ENCODE measurements around the gene VEGFB.
A peak's percentile ranks its signal among the peaks of the same experiment; 100 is the strongest.

Gene VEGFB

DNA sequence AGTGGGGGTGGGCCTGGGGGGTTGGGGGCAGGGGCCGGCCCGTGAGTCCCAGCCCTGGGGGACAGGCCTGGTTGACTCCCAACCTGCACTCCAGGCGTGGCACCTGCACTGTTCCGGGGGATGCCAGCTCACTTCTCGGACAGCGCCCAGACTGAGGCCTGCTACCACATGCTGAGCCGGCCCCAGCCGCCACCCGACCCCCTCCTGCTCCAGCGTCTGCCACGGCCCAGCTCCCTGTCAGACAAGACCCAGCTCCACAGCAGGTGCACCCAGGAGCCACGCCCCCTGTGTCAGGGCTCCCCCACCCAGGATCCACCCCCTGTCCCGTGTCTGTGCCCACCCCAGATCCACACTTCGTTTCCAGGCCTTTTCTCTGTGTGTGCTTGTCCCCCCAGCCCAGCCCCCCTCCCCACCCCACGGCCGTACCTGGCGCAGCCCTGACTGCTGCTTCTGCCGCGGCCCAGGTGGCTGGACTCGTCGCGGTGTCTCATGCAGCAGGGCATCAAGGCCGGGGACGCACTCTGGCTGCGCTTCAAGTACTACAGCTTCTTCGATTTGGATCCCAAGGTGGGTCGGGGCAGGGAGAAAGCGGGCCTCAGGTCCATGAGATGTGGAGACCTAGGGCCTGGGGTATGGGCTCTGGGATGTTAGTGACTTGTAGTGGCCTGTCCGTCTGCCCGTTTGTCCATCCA is 23.1 kb upstream of the VEGFB start:
- FAIRE-seq, result no peak

DNA sequence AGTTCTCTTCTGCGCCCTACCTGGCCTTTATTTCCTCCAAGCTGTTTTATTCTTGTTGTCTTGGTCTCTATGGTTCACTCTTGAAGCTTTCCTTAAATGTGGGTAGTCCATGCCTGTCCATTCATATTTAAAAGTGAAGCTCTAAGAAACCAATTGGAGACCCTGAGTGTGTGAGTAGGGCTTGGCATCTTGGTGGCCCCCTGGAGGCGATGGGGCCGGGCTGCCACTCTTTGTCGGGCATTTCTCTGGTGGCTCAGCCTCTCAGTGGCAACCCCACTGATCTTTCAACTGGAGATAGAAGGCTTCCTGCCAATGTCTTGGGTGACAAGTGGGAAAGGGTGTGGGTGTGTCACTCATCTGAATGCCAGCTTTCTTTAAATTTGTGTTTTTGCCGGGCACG is 17.5 kb upstream of the VEGFB start:
- FAIRE-seq, result no peak

DNA sequence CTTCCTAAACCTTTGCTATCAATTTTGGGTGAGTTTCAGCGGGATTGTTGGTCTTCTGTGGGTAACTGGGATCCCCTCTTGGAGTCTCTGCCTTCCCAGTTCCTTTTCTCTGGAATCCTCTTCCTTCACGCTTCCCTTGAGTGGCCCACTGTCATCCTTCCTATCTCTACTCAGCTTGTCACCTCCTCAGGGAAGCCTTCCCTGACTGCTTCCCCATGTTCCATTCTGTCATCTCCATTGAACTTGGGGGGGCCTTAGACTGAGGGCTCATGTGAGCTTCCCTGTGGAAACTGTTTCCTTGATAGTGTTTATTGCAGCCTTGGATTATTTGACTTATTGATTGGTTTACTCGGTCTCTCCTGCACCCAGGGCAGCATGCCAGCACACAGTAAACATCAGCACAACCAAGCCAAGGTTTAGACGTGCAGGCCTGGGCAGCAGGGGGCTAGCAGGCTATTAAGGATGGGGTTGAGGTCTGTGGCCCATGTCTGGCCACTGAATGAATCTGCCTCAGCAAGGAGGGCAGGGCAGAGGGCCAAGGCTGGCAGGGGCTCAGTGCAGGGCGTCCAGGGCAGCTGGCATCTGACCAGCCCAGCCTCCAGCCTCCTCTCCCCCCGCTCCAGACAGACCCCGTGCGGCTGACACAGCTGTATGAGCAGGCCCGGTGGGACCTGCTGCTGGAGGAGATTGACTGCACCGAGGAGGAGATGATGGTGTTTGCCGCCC is 15.6 kb upstream of the VEGFB start:
- FAIRE-seq, result no peak

DNA sequence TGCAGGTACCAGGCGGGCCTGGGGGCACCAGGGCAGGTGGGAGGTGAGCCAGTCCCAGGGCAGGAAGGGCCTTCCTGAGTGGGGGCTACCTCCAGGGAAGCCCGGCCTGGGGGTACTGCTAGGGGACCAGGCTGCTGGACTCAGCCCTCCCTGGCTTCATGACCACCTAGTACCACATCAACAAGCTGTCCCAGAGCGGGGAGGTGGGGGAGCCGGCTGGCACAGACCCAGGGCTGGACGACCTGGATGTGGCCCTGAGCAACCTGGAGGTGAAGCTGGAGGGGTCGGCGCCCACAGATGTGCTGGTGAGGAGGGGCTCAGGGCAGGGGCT is 15.1 kb upstream of the VEGFB start:
- no peak for FAIRE-seq

DNA sequence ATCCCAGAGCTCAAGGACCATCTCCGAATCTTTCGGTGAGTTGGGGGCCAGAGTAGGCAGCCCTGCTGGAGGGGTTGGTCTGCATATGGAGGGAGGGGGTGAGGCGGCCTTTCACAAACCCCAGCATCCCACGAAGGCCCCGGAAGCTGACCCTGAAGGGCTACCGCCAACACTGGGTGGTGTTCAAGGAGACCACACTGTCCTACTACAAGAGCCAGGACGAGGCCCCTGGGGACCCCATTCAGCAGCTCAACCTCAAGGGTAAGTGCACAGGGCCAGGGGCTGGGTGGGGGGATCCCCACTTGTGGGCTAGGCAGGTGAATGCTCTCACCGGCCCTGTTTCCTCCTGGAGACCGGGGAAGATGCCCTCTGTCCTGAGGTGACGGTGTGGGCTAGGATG is 14.6 kb upstream of the VEGFB start:
- FAIRE-seq, result no peak

DNA sequence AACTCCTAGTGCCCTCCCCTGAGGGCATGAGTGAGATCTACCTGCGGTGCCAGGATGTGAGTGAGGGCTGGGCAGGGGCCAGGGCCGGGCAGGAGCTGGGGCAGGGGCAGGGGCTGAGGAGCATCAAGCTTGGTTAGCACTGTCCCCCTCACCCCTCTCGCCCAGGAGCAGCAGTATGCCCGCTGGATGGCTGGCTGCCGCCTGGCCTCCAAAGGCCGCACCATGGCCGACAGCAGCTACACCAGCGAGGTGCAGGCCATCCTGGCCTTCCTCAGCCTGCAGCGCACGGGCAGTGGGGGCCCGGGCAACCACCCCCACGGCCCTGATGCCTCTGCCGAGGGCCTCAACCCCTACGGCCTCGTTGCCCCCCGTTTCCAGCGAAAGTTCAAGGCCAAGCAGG is 14.1 kb upstream of the VEGFB start:
- no peak for FAIRE-seq

DNA sequence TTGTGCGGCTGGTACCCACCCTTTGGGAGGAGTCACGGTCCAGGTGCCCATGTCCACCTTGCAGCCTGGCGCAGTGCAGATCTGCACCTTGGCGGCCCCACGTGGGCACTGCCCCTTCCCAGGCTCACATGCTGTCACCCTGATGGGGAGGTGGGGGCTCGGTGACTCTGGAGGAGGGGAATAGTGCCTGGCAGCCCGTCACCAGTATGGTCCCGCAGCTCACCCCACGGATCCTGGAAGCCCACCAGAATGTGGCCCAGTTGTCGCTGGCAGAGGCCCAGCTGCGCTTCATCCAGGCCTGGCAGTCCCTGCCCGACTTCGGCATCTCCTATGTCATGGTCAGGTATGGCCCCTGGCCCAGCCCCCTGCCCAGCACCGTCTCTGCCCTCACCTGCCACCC is 13.6 kb upstream of the VEGFB start:
- no peak for FAIRE-seq

DNA sequence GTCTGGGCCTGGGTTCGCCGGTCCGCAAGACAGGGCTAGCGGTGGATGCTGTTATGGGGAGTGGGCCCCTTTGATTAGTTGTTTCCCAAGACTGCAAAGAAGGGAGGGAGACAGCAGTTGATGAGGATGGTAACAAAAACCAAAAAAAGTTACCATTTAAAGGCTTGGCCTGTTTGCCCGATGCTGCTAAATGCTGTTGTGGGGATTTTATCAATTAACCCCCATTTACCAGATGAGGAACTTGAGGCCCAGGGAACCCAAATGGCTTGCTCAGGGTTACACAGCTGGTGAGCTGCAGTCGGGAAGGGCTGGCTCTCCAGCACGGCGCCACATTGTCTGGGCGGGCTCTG is 11.8 kb upstream of the VEGFB start:
- FAIRE-seq, result no peak

DNA sequence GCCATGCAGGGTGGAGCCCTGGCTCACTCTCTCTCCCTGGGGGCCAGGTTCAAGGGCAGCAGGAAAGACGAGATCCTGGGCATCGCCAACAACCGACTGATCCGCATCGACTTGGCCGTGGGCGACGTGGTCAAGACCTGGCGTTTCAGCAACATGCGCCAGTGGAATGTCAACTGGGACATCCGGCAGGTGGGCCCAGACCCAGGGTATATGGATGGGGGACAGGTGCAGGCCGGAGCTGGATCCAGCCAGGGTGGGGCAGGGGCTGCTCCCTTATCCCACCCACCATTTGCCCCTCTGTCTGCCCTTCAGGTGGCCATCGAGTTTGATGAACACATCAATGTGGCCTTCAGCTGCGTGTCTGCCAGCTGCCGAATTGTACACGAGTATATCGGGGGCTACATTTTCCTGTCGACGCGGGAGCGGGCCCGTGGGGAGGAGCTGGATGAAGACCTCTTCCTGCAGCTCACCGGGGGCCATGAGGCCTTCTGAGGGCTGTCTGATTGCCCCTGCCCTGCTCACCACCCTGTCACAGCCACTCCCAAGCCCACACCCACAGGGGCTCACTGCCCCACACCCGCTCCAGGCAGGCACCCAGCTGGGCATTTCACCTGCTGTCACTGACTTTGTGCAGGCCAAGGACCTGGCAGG is 11.3 kb upstream of the VEGFB start:
- no peak for FAIRE-seq

DNA sequence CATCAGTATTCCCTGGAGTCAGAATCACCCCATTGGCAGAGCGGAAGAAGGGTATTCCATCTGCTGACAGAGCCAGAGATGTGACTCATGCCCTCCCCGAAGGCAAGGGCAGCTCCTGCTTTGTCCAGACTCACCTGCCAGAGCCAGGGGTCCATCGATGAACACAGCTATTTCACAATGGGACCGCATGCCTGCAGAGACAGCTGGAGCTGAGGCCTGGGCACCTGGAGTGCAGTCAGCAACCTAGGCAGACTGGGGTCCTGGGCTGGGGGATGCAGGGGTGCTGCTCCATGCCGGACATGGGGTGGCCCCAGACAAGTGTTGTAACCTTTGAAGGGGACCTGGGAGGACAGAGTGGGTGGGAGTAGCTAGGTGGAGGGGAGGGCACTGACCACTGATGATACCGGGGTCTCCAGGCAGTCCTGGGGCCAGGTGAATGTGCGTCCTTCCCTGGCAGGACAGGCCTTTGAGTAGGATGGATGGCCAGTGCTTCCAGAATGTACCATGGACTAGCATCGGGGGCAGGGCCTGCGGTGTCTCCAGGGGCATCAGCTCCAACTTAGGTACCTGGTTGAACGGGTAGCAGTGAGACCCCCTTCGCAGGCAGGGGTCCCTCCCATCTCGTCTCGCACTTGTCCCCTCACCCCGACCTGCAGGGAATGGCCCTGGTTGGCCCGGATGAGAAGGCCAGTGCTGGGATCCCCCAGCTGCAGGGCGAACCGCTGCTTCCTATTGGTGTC is 10.1 kb upstream of the VEGFB start:
- FAIRE-seq, result no peak

DNA sequence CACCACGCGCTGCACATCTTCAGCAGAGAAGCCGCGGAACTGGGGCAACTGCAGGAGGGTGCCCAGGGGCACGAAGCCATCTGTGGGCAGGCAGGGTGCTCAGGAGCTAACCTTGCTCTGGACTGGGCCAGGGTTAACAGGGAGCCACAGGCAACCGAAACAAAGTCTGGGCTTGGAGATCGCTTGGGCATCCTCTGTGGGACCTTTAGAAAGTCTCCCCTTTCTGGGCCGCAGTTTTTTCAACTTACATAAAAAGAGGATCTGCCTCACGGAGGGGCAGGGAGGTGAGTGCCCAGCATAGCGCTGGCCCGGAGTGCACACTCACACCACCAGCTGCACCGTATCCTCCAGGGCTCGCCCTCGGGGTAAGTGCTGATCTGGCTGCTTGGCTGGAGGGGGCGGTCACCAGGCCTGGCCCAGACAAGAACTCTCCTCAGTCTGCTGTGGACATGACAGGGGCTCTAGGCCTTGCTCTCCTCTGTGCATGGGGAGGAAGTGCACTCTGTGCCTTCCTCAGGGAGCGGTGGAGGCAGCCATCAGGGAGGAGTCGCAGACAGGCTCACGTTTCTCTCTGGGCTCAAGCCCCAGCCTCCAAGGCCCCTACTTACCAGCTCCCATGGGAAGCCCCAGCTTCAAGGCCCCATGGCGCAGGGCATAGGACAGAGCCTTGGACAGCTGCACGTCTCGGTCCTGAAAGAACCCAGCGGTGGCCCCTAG is 9.3 kb upstream of the VEGFB start:
- FAIRE-seq, result no peak

DNA sequence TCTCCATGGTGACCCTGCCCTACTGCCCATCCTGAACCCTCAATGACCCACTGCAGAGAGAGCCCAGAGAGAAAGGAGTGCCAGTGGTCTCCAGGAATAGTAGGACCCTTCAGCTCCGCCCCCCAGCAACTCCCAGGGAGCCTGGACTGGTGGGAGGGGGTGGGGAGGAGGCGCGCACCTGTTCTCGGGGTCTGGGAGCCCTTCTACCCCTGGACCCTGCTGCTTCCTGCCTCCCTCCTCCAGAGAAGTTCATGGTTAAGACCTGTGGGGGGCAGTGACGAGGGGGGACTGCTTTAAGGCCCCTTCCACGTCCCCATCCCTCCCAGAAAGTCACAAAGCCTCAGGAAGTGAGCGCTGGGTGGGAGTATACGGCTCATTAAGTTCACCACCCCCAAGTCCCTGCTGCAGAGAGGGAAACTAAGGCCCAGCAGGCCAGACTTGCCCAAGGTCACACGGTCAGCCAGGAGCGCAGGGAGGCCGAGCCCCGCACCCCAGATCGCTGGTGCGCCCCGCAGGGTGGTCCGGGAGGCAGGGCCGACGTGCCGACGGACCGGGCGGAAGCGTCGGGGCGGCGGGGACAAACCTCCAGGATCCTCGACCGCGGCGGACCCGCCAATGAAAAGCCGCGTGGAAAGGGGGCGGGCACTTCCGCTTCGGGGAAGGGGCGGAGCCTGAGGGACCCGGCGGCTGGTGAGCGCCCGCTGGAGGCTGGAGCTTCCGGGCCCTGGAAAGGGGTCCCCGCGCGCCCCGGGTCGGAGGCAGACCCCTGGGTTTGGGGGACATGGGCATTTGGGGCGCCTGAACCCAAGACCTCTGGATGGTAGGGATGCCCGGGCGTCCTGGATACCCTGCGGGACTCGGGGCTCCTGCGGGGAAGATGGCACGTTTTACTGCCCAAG is 8.5 kb upstream of the VEGFB start, which contains the start of the genes NUDT22 and TRPT1:
NUDT22 (plus strand) TSS at position 667 of the 899 bp plus-strand sequence. CDS start 379 bp downstream, outside the sequence.
TRPT1 (minus strand) TSS at position 579 of the 899 bp plus-strand sequence; CDS start at position 253, 326 bp downstream.
- no peak for FAIRE-seq

DNA sequence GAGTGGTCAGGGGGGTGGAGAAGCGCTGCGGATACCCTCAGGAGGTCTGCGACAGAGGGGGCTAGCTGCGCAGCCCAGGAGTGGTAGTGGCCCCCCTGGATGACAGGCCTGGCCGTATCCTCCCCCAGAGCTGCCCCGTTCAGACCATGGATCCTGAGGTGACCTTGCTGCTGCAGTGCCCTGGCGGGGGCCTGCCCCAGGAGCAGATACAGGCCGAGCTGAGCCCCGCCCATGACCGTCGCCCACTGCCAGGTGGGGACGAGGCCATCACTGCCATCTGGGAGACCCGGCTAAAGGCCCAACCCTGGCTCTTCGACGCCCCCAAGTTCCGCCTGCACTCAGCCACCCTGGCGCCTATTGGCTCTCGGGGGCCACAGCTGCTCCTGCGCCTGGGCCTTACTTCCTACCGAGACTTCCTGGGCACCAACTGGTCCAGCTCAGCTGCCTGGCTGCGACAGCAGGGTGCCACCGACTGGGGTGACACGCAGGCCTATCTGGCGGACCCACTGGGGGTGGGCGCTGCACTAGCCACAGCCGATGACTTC is 7.8 kb upstream of the VEGFB start:
- no peak for FAIRE-seq

DNA sequence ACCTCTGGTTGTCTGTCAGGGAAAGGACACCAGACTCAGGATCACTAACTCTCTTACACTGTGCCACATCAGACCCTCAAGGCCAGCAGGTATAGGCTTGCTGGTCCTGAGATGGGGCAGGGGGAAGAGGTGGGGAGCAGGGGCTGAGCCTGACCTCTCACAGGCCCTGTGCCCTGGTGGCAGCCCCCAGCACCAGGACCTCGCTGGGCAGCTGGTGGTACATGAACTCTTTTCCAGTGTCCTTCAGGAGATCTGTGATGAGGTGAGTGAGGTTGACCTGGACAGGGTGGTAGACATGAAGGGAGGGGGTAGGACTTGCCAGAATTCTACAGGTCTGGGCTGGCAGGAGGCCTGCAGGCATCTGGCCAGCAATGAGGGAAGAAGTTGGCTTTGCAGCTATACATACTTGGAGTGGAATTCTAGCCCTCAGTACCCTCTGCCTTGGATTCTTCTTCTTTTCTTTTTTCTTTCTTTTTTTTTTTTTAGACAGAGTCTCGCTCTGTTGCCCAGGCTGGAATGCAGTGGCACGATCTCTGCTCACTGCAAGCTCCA is 6.9 kb upstream of the VEGFB start:
- FAIRE-seq, result no peak

DNA sequence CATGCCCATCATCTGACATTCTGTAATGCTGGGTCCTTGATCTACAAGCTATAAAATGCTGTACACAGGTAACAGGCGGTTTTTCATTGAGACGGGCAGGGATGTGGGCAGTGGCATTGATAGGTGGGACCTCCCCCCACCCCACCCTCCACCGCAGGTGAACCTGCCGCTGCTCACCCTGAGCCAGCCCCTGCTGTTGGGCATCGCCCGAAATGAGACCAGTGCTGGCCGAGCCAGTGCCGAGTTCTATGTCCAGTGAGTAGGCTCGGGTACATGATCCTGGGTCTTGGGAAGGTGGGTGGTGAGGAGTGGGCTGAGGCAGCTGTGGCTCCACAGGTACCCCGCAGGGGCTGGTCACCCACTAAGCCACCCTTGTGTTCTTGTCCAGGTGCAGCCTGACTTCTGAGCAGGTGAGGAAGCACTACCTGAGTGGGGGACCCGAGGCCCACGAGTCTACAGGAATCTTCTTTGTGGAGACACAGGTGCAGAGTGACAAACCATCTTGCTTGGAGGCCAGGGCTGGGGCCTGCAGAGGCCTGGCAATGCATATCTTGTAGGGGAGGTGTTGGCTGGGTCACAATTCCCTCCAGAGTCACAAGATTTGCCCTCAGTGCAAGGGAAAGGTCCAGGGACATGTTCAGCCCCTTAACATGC is 5.2 kb upstream of the VEGFB start:
- FAIRE-seq, result no peak

DNA sequence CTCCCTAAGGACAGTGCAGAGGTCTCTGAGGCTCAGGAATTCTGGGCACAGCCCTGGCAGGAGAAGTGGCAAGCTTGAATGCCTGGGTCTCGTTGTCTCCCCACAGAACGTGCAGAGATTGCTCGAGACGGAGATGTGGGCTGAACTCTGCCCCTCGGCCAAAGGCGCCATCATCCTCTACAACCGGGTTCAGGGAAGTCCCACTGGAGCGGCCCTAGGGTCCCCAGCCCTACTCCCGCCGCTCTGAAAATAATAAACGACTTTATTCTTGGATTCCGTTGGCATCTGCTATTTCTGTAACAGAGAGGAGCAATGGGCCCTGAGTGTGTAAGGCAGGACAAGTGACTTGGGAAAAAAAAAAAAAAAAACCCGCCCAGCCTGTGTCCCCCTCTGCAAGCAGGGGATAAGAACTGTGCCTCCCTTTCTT is 4.6 kb upstream of the VEGFB start:
- no peak for FAIRE-seq

DNA sequence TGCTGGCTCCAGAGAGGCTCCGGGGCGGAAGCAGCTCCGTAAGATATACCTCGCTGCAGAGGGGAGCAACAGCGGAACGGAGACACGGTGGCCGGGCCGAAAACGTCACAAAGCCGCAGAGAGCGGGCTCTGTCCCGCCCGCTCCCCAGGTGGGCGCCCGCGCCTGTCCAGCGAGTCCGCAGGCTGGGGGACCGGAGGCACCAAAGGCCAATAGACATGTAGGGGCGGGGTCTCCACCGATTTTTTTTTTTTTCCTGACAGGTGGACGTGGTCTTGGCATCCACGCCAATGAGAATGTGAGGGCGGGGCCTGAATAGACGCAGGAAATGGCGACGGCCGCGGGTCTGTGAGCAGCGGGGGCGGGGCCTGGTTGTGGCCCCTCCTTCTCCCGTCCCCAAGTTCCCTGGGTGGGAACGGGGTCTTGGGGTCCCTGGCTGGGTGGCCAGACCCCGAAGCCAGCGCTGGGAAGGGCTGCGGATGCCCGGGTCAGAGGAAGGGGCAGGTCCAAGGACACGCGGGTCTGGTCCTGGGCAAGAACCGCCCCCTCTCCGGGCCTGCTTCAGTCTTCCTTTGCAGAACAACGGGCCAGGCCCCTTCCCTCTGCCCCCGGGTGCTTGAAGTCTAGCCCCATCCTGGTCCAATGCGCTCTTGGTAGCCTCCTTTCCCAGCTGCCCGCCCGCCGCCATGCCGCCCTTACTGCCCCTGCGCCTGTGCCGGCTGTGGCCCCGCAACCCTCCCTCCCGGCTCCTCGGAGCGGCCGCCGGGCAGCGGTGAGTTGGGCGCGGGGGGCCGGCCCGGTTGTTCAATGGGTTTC is 4.0 kb upstream of the VEGFB start, which contains the start of gene DNAJC4:
DNAJC4 (plus strand) TSS at position 378 of the 814 bp plus-strand sequence; CDS start at position 685, 307 bp downstream.
- peak; percentile 61 for FAIRE-seq

DNA sequence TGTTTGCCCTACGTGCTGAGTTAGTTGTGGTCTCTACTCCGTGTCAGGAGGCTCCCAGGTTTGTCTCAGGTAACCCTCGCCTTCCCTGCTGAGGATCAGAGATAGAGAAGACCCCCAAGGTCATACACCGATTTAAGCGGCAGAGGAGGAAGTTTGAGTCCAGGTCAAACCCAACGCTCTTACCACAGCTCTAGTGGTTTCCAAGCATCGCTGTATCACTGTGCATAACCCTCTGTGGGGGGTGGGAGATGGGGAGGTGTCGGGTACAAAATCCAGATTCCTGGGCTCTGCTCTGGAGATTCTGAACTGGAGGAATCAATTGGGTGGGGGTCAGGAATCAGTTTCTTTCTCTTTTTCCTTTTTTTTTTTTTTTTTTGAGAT is 3.4 kb upstream of the VEGFB start:
- FAIRE-seq, result no peak

DNA sequence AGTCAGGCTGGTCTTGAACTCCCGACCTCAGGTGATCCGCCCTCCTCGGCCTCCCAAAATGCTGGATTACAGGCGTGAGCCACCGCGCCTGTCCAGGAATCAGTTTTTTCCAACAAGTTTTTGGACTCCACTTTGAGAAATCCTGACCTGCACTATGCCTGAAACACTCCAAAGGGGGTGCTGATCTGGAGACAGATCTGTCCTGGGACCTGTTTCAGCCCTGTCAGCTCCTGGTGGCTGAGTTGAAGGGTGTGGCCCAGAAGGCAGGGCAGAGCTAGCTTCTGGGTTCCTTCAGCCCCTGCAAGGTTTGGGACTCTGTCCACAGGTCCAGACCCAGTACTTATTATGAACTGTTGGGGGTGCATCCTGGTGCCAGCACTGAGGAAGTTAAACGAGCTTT is 2.8 kb upstream of the VEGFB start:
- no peak for FAIRE-seq

Measured in endometrium (tissue), 2 donors.